ENCODE measurements around the gene LILRB3. TPM values are rescaled to one million over a fixed set of nuclear protein-coding genes. Genes with fewer than 3 reads are reported as not detected.
"Not testable (repeated sequence)": the region's sequence is repeated elsewhere in the genome, so short reads cannot be mapped to it uniquely, and the experiment has no call there.

LILRB3 gene
- total RNA-seq (10 to 100 TPM in 1 of 5 experiments, 1 to 10 TPM in 4; 1.9 to 76.4 (median 2.1) TPM), polyA plus RNA-seq (under 1 TPM in 1 of 2 donors, not detected in 1; 0.40 TPM), total RNA-seq (not detected)

DNA sequence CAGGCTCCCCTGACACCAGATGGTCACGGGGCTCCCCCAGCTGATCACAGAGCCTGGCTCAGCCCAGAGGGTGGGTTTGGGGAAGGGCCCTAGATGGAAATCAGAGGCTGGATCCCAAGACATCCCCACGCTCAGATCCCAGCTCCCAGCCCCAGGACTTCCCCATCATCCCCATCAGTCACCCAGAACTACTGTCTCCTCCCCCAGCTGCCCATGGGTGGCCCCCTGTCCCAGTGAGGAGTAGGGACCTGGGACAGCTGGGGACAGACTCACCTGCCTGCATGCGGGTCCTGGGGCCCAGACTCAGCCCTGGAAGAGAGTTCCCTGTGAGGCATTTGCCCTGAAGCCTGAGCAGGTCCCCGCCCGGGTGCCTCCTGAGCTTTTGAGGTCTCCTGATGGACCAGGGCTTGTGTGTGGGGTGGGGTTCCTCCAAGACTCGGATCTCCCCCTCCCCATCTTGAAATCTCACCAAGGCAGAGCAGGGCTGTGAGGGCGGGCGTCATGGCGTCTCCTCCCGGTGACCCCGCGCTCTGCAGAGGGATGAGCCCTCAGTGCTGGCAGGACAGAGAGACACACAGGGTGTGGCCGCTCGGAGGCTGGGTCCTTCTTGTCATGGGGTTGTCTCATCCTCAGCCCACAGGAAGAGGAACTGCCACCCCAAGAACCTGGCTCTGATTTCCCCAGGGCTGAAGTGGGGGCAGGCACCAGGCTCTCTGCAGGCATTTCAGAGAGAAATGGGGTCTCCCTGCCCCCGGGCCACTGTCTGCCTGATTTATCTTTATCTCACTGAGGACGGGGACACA is at the start of gene LILRB3:
Gene LILRB3, minus strand, starts transcription at position 534 of the 803 bp plus-strand sequence. Its CDS starts 31 bp downstream, at position 503.
- H3K27ac ChIP-seq (ENCODE audit: low read depth, low read length); CTCF ChIA-PET; H3K4me3 ChIP-seq (ENCODE audit: low read length); H3K9me3 Mint-ChIP-seq; H3K4me1 ChIP-seq (ENCODE audit: control insufficient read depth in 2 of 2, insufficient read depth in 2 of 2, low read length in 2 of 2); H3K36me3 ChIP-seq (ENCODE audit: control insufficient read depth in 2 of 3, insufficient read depth in 3 of 3, low read length in 3 of 3); POLR2A ChIA-PET; H3K4me1 Mint-ChIP-seq; H3K36me3 Mint-ChIP-seq; DNase-seq; H3K27me3 ChIP-seq (ENCODE audit: control insufficient read depth in 2 of 2, insufficient read depth in 2 of 2, low read length in 2 of 2); H3K9me3 ChIP-seq (ENCODE audit: control insufficient read depth in 2 of 3, low read length in 3 of 3): not testable (repeated sequence)
- Mint-ChIP-seq H3K27me3 (peaks cover 0 to 16% (median 1%) of the 10 kb centered on the region in 5 donors), H3K27ac (peak within 1 kb of the TSS in 2 of 9 donors; percentile 14 to 48), H3K4me3 (peak within 1 kb of the TSS in 2 of 10 donors; percentile 25 to 63)
- intact Hi-C loops (cut with micrococcal nuclease), result loop anchor here in 1 of 2 donors (2.0 kb wide), 1 partner anchor 22 kb away; no protein-coding TSS in a partner anchor
- ATAC-seq, result peak; percentile 90

GRCh38 chr19:54272181-54272580 is 49.4 kb upstream of the LILRB3 start:
- peaks cover 5 to 40% (median 15%) of the 10 kb centered on the region in 5 donors for H3K27me3 Mint-ChIP-seq
- intact Hi-C loops (cut with micrococcal nuclease); H3K9me3 ChIP-seq (ENCODE audit: control insufficient read depth in 2 of 3, low read length in 3 of 3); CTCF ChIA-PET; H3K4me3 ChIP-seq (ENCODE audit: low read length); H3K9me3 Mint-ChIP-seq; H3K4me1 Mint-ChIP-seq; DNase-seq; H3K27ac ChIP-seq (ENCODE audit: low read depth, low read length); H3K4me3 Mint-ChIP-seq; H3K27me3 ChIP-seq (ENCODE audit: control insufficient read depth in 2 of 2, insufficient read depth in 2 of 2, low read length in 2 of 2); POLR2A ChIA-PET; H3K27ac Mint-ChIP-seq; H3K36me3 ChIP-seq (ENCODE audit: control insufficient read depth in 2 of 3, insufficient read depth in 3 of 3, low read length in 3 of 3); H3K4me1 ChIP-seq (ENCODE audit: control insufficient read depth in 2 of 2, insufficient read depth in 2 of 2, low read length in 2 of 2); H3K36me3 Mint-ChIP-seq: not testable (repeated sequence)
- ATAC-seq, result peak; percentile 40

- POLR2A ChIA-PET; H3K9me3 Mint-ChIP-seq; H3K27me3 ChIP-seq (ENCODE audit: control insufficient read depth in 2 of 2, insufficient read depth in 2 of 2, low read length in 2 of 2); H3K4me3 Mint-ChIP-seq; H3K4me3 ChIP-seq (ENCODE audit: low read length); H3K36me3 ChIP-seq (ENCODE audit: control insufficient read depth in 2 of 3, insufficient read depth in 3 of 3, low read length in 3 of 3); H3K27ac ChIP-seq (ENCODE audit: low read depth, low read length); DNase-seq; intact Hi-C loops (cut with micrococcal nuclease); H3K9me3 ChIP-seq (ENCODE audit: control insufficient read depth in 2 of 3, low read length in 3 of 3); H3K4me1 Mint-ChIP-seq; H3K36me3 Mint-ChIP-seq; H3K4me1 ChIP-seq (ENCODE audit: control insufficient read depth in 2 of 2, insufficient read depth in 2 of 2, low read length in 2 of 2); CTCF ChIA-PET: not testable (repeated sequence)
- H3K27me3 Mint-ChIP-seq, result peaks cover 5 to 40% (median 15%) of the 10 kb centered on the region in 5 donors
- ATAC-seq, result peak; percentile 66
- H3K27ac Mint-ChIP-seq, result peak overlapping the region in 1 of 9 donors; percentile 28
These were observed 48.8 kb upstream of the LILRB3 start for GRCh38 chr19:54271587-54271986.

DNA sequence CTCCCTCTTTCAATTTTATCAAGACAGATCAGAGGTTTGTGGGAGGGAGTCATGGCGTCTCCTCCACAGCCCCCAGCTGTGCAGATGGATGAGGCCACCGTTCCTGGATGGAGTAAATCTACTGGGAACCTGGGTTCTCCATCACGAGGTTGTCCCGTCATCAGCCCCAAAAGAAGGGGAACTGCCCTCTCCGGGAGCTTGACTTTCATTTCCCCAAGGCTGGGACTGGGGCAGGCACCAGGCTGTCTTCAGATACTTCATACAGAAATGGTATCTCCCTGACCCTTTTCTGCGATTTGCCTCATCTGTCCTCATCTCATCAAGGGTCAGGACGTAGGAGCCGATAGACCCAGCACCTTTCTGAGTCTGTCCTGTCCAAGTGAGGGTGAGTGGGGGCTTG is 48.3 kb upstream of the LILRB3 start:
- intact Hi-C loops (cut with micrococcal nuclease), result no loop called here
- Histone ChIP-seq H3K27ac (ENCODE audit: low read depth, low read length) (no peak overlapping the region), H3K27me3 (ENCODE audit: control insufficient read depth in 2 of 2, insufficient read depth in 2 of 2, low read length in 2 of 2) (no peaks in the 10 kb centered on the region), H3K36me3 (ENCODE audit: control insufficient read depth in 2 of 3, insufficient read depth in 3 of 3, low read length in 3 of 3) (no peaks in the 10 kb centered on the region), H3K9me3 (ENCODE audit: control insufficient read depth in 2 of 3, low read length in 3 of 3) (no peaks in the 10 kb centered on the region), H3K4me1 (ENCODE audit: control insufficient read depth in 2 of 2, insufficient read depth in 2 of 2, low read length in 2 of 2) (no peaks in the 10 kb centered on the region), H3K4me3 (ENCODE audit: low read length) (no peak overlapping the region)
- H3K4me1 Mint-ChIP-seq, result peaks cover 0 to 2% (median 0%) of the 10 kb centered on the region in 7 donors
- ATAC-seq (peak; percentile 81), DNase-seq (no peak)
- H3K36me3 Mint-ChIP-seq, result no peaks in the 10 kb centered on the region
- peaks cover 5 to 37% (median 15%) of the 10 kb centered on the region in 5 donors for H3K27me3 Mint-ChIP-seq
- CTCF ChIA-PET, result no interaction called here
- POLR2A ChIA-PET, result no interaction called here
- H3K9me3 Mint-ChIP-seq, result no peaks in the 10 kb centered on the region
- H3K4me3 Mint-ChIP-seq, result no peak overlapping the region
- H3K27ac Mint-ChIP-seq, result no peak overlapping the region

GRCh38 chr19:54268936-54269335 is 46.1 kb upstream of the LILRB3 start:
- Mint-ChIP-seq H3K36me3 (no peaks in the 10 kb centered on the region), H3K4me1 (peaks cover 0 to 2% (median 0%) of the 10 kb centered on the region in 7 donors), H3K9me3 (no peaks in the 10 kb centered on the region), H3K4me3 (no peak overlapping the region), H3K27me3 (peaks cover 9 to 33% (median 23%) of the 10 kb centered on the region in 5 donors), H3K27ac (no peak overlapping the region)
- H3K27ac ChIP-seq (ENCODE audit: low read depth, low read length), result no peak overlapping the region
- H3K4me3 ChIP-seq (ENCODE audit: low read length), result no peak overlapping the region
- no peaks in the 10 kb centered on the region for H3K27me3 ChIP-seq (ENCODE audit: control insufficient read depth in 2 of 2, insufficient read depth in 2 of 2, low read length in 2 of 2)
- H3K4me1 ChIP-seq (ENCODE audit: control insufficient read depth in 2 of 2, insufficient read depth in 2 of 2, low read length in 2 of 2), result no peaks in the 10 kb centered on the region
- intact Hi-C loops (cut with micrococcal nuclease), result no loop called here
- ChIA-PET POLR2A (no interaction called here), CTCF (interaction anchor here (1.7 kb wide), 1 partner anchor 10 kb away, joined by 5 read pairs; no protein-coding TSS in a partner anchor)
- H3K9me3 ChIP-seq (ENCODE audit: control insufficient read depth in 2 of 3, low read length in 3 of 3), result no peaks in the 10 kb centered on the region
- ATAC-seq (no peak), DNase-seq (no peak)
- no peaks in the 10 kb centered on the region for H3K36me3 ChIP-seq (ENCODE audit: control insufficient read depth in 2 of 3, insufficient read depth in 3 of 3, low read length in 3 of 3)

DNA sequence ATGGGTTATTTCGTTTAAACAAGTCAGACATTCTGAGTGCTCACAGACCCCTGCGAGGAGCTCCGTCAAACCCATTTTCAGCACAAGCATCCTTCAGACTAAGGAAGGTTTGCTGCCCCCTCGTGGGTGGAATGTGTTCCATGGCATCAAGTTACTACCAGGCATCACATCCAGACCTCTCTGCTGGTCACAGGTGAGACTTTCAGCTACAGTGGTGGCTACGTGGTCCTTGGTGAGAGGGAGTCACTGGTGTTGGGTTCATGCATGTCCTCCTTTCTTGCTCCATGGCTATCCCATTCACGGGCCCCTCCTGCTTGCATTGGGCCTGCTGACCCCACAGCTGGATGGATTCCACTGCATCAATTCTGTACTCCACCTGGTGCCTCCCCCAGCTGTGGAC is 43.3 kb upstream of the LILRB3 start:
- CTCF ChIA-PET, result interaction anchor here (0.5 to 2.0 kb wide), 6 partner anchors 13 to 150 kb away, joined by 3 to 7 read pairs (median 4); partner anchors contain the start of genes MBOAT7 and TMC4
- Histone ChIP-seq H3K27ac (ENCODE audit: low read depth, low read length) (no peak overlapping the region), H3K4me1 (ENCODE audit: control insufficient read depth in 2 of 2, insufficient read depth in 2 of 2, low read length in 2 of 2) (no peaks in the 10 kb centered on the region), H3K9me3 (ENCODE audit: control insufficient read depth in 2 of 3, low read length in 3 of 3) (no peaks in the 10 kb centered on the region), H3K36me3 (ENCODE audit: control insufficient read depth in 2 of 3, insufficient read depth in 3 of 3, low read length in 3 of 3) (no peaks in the 10 kb centered on the region), H3K4me3 (ENCODE audit: low read length) (no peak overlapping the region), H3K27me3 (ENCODE audit: control insufficient read depth in 2 of 2, insufficient read depth in 2 of 2, low read length in 2 of 2) (no peaks in the 10 kb centered on the region)
- Mint-ChIP-seq H3K4me3 (no peak overlapping the region), H3K9me3 (no peaks in the 10 kb centered on the region), H3K36me3 (no peaks in the 10 kb centered on the region), H3K27me3 (peaks cover 4 to 24% (median 17%) of the 10 kb centered on the region in 5 donors), H3K27ac (no peak overlapping the region), H3K4me1 (no peaks in the 10 kb centered on the region)
- POLR2A ChIA-PET, result interaction anchor here (0.6 kb wide), 1 partner anchor 338 kb away, joined by 3 read pairs; no protein-coding TSS in a partner anchor
- intact Hi-C loops (cut with micrococcal nuclease), result loop anchor here in 1 of 2 donors (1.0 kb wide), 1 partner anchor 98 kb away; no protein-coding TSS in a partner anchor
- DNase-seq, result peak in 8 of 9 donors; percentile 34 to 68 (median 50)
- ATAC-seq, result peak; percentile 85
